G401.6 (cell line): ENCODE results near the gene ATP5MC2.
"Not testable (repeated sequence)": the region's sequence is repeated elsewhere in the genome, so short reads cannot be mapped to it uniquely, and the experiment has no call there.

ENCODE experiments used
- FAIRE-seq: peaks from 2 replicates; lab custom pipeline; 2012; peaks lifted over from hg19 to GRCh38; lab: Jason Lieb, UNC

Gene ATP5MC2

DNA sequence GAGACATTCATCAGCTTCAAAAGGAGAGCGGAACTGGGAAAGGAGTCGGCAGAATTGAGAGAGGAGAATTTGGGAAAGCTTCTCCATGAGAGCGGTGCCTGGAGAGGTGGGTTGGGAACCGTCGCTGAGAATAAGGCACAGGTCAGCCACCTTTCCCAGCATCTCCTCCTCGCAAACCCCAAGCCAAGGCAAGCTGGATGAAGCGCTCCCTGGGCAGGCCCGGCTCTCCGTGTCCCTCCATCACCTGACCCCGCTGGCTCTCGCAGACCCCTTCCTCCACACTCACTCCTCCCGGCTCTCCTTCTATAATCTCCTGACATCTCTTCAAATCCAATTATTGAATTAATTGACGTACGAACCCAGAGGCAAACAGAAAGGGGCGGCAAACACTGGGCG lies 18.9 kb upstream of the ATP5MC2 start:
- FAIRE-seq, result no peak

DNA sequence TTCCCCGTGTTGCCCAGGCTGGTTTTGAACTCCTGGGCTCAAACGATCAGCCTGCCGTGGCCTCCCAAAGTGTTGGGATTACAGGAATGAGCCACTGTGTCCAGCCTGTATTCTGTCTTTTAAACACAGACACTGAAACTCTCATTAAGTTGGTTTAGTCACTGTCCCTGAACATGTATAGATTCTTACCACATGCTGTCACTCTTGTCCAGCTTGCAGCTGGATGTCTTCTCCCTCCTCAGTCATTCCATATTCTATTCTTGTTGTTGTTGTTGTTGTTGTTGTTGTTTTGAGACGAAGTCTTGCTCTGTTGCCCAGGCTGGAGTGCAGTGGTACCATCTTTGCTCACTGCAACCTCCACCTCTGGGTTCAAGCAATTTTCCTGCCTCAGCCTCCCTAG lies 12.3 kb upstream of the ATP5MC2 start:
- FAIRE-seq, result no peak

DNA sequence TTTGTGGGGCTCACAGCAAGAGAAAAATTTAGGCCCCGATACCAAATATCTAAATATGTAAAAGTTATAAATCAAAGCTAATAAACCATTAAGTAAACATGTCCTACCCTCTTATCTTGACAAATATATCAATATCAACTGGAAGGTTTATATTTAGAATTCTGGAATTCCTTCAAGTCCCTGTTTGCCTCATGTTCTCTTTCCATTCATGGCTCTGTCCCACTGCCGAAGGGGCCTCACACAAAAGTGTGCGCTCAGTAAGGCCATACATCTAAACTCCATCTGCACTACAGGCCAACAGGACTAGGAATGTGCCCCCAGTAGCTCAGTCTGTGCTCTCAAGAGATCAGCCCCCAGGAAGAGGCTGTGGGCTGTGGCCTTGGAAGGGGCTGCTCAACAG lies 10.6 kb upstream of the ATP5MC2 start:
- FAIRE-seq, result no peak

DNA sequence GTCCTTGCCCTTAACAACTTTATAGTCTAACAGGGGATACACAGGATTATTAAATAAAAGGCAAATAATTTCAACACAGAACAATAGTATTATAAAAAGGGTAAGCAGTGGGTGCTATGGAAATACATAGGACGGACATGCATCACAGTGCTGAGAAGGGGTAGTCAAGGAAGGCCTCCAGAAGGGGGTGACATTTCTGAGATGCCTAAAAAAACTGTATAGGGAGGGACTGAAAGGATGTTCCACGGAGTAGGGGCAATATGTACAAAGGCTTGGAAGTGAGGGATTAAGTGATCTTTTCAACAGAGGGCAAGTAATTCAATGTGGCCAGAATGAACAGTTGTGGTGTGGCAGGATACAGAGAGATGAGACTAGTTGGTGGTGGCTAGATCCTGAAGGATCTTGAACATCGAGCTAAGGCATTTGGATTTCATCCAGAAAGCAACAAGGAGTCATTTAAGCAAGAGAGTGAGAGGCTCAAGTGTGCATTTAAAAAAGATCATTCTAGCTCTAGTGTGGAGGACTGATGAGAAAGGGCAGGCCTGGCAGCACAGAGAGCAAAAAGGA lies 8.9 kb upstream of the ATP5MC2 start:
- no peak for FAIRE-seq

DNA sequence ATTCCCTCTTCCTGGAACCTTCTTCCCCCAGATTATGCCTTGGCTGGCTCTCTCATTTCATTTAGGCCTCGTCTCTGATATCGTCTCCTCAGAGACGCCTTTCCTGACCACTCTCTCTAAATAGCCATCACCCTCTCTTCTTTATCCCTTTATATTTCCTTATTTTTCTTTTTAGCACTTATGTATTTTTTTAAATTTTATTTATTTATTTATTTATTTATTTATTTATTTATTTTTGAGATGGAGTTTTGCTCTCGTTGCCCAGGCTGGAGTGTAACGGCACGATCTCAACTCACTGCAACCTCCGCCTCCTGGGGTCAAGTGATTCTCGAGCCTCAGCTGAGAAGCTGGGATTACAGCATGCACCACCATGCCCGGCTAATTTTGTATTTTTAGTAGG lies 8.1 kb upstream of the ATP5MC2 start:
- no peak for FAIRE-seq

DNA sequence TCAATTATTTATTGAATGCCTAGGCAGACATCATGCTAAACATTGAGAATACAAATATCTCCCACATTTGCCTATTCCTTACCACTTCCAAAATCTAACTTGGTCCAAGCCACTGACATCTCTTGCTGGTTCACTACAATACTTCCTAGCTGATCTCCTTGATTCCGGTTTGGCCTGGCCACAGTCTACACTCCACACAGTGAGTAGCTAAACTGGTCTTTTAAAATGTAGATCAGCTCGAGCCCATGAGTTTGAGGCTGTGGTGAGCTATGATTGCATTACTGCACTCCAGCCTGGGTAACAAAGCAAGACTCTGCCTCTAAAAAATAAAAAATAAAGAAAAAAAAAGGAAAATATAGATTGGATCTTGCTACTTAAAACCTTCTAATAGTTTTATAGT lies 7.6 kb upstream of the ATP5MC2 start:
- no peak for FAIRE-seq

DNA sequence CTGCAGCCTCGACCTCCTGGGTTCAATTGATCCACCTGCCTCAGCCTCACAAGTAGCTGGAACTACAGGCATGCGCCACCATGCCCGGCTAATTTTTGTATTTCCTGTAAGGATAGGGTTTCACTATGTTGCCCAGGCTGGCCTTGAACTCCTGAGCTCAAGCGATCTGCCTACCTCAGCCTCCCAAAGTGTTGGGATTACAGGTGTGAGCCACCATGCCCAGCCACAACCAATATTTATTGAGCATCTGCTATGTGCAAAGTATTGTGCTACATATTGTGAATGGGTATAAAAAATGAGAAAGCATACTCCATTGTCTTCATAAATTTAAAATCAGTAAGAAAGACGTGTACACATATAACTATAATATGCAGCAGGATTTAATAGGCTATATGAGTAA lies 4.2 kb upstream of the ATP5MC2 start:
- not testable (repeated sequence) for FAIRE-seq

DNA sequence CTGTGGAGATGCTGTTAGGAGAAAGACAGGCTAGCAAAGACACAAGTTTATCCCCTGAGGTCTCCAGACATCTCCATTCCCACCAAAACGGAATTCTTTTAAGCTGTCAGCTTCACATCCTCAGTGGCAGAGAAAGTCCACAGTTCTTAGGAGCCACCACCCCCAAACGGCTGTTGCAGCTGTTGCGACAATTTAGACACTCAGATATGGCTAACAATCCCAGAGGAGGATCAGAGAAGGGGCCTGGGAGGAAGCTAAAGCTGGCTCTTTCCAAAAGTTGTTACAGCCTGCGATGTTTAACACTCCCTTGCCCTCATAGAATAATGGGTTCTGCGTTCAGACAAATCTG lies 1.9 kb upstream of the ATP5MC2 start:
- FAIRE-seq, result no peak

DNA sequence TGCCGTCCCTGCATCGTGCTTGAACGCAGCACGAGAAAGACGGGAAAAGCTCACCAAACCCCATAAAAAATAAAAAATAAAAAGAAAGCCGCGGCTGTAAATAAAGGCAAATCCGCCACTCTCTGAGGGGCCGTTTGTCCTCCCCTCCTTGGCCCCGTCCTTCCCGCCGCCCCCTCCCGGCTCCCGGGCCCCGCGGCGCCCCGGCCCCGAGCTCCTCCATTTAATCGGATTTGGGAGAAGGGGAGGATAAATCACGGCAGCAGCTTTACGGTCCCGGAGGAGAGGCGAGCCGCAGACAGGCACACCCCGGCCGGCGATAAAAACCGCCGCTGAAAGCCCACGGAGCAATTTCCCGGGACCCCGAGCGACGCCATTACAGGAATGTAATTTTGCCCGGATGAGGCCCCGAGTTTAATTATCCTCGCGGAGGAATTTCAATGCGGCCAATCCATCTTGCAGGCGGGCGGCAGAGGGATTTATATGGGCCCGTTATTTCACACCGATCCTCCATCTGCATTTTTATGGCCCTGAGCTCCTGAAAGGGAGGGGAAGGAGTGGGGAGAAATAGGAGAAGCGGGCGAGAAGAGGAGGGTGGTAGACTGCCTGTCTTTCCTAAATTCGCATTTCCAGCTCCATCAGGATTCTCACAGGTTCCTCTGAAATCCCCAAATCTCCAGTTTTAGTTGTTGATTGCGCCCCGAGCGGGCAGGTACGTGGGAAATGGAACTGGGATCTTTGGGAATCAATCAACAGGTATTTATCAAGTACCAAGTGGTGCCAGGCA lies 1.3 kb upstream of the ATP5MC2 start:
- no peak for FAIRE-seq

DNA sequence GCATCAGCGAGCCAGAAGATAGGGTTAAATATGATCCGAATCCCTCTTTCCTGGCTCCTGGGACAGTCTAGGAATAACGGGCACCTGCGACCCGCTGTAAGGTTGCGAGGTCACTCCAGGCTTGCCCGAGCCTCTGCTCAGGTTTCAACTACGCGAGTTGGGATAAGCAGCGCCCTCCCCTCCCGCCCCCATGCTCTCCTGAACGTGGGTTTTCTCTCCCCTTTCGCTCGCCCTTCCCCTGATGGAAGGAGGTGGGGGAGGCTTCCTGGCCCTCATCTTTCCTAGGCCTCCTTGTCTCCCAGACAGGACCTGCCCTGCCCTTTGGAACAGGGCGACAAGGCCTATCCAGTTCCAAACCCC lies 753 bp upstream of the ATP5MC2 start:
- no peak for FAIRE-seq

DNA sequence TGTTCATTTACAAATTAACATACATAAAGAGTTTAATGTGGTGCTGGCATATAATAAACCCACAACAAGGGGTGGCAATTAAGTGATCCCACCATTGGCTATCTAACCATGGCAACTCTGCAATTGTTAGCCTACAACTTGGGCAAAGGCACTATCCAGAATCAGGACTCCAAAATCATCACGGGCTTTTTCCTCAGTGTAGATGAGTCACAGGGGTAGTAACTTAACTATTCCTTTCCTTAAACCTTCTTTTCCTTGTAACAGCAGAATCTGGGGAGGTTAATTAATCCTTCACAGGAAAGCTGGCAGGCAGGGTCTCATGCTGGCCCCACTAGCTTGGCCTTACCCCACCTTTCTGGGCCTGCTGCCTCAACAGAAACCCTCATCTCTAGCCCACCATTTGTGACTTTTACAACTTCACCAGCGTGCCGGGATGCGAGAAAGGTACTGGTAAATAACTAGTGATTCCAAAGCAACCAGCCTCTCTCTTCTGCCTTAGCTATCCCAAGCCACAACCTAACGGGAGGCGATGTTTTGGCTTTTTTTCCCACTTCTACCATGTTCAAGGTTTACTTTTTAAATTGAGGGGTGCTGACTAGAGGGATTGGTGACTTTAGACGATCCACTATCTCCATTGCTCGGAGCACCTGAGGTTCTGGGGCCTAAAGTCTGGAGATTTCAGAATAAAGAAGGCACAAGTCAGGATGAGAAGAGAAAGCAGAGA lies 744 bp downstream of the ATP5MC2 start:
- no peak for FAIRE-seq

DNA sequence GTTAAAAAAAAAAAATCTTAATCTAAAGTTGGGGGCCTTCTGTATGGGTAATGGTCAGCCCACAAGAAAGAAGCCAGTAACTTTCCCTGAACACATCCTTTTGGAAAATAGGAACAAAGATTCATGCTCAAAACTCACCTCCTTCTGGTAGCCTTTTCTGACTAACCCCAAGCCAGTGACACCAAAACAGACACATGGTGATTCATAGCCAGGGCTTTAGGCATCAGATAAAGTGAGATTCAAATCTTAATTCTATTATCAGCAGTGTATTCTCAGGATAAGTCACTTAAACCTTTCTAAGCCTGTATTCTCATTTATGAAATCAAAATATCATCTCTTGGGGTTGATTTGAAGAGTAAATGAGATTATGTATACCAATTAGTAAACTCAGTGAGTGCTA lies 4.9 kb downstream of the ATP5MC2 start:
- FAIRE-seq, result no peak

DNA sequence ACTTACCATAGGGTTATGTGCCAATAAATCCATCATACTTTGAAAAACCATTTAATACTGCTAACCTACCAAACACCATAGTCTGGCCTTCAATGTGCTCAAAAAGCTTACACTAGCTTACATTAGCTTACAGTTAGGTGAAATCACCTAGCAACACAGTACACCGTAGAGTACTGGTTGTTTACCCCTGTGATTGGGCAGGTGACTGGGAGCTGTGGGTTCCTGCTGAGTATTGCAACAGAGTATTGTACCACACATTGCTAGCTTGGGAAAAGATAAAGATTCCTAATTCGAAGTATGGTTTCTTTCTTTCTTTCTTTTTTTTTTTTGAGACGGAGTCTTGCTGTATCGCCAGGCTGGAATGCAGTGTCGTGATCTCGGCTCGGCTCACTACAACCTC lies 5.6 kb downstream of the ATP5MC2 start:
- FAIRE-seq, result no peak

DNA sequence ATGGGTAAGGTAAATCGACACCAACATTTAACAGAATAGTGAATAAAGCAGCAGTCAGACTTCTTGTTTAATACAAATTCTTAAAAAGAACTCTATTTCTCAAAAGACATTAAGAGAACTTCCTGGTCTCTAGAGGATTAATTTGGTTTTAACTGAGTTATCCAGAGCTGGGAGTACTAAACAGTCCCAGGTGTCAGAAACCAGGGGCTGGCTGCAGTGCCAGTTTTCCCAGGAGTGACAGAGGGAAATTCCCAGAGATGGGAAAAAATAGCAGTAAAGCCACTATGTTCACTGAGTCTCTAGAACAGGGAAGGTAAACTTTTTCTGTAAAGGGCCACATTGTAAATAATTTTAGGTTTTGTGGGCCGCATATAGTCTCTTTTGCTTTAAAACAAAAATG lies 8.8 kb downstream of the ATP5MC2 start:
- no peak for FAIRE-seq

DNA sequence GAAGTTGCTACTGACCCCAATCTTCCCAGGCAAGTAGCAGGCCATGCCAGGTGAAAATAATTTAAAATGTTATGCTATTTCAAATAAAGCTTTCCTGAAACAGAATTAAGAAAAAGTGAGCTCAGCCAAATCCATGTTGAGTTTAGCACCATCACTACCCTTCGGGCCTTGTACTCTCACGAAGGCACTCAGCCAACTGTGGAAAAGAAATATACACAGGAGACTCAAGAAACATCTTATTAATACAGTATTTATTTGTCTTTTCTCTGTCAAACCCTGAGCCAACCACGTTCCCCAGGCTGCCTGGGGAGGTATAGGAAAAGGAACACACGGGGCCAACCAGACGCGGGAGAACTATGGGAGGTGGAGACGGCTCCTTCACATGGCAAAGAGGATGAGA lies 10.9 kb downstream of the ATP5MC2 start:
- no peak for FAIRE-seq

DNA sequence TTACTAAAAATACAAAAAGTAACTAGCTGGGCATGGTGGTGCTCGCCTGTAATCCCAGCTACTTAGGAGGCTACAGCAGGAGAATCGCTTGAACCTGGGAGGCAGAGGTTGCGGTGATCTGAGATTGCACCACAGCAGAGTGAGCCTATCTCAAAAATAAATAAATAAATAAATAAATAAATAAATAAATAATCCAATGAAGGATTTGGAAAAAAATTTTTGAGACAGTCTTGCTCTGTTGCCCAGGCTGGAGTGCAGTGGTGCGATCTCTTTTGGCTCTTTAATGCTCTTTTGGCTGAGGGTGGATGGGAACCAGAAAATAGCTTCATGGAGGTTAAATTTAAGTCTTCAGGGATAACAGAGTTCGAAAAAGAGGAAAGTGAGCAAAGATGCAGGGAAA lies 11.7 kb downstream of the ATP5MC2 start:
- FAIRE-seq, result no peak

DNA sequence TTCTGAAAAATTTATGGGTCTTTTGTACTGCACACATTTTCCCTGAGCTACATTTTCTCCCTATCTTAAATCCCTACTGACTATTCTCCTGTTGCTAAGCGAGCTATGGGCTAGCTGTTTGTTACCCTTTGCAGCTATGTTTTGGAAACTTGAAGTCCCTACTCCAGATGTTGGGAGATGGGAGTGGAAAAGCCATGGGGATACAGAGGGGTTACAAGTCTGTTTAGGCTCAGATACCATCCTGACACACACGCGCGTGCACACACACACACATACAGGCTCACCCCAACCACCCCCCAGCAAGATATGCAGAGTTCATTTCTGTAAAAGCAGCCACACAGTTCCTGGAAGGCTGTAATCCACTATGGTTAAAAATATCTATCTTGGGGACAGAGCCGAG lies 15.8 kb downstream of the ATP5MC2 start:
- FAIRE-seq, result no peak

DNA sequence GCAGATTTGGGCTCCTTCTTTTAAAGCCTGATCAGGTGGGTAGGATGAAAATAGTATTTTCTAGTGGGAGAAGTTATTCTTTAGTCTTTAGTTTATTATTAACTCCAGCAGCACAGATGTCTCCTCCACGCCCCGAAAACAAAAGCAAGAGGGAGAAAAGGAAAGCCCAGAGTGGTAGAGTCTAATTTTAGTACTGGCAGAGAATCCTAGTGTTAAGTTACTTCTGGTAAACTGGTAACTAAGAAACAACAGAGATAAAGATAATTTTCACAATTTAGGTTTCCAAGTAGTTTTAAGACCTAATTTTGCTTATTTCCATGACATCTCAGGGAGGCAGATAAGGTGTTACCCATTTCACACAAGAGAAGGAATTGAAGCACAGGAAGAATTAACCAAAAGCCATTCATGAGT lies 16.3 kb downstream of the ATP5MC2 start:
- FAIRE-seq, result no peak

DNA sequence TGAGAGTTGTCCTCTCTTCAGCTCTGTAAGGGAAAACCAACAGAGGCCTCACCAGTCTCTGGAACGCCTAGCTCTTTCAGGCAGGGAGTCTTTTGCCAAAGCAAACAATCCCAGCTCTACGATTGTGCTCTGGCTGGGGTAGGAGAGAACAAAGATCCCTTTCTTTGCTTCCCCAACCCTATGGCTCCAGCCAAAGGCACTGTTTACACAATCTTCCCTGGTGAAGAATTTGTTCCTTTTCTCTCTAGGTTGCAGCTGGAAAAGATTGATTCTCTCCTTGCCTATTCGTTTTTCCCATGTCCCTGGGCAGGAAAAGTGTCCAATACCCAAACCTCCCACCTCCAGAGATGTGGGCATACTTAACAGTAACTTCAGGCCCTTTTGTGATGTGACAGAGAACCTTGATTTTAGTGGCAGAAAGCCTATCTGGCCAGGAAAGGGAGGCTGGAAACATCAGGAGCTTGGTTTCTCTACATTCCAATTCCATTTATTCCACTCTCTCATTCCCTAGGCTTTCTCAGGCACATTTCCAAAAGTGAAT lies 16.8 kb downstream of the ATP5MC2 start:
- FAIRE-seq, result no peak

DNA sequence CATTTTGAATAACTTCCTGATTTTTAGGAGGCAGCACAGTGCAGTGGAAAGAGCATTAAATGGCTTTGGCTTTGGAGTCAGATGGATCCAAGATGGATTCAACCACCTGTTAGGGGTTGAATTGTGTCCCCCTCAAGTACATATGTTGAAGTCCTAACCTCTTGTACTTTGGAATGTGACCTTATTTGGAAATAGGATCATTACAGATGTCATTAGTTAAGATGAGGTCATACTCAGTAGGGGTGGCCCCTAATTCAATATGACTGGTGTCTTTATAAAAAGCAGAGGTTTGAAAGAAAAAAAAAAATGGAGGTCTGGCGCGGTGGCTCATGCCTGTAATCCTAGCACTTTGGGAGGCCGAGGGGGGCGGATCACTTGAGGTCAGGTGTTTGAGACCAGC lies 18.8 kb downstream of the ATP5MC2 start:
- FAIRE-seq, result no peak

DNA sequence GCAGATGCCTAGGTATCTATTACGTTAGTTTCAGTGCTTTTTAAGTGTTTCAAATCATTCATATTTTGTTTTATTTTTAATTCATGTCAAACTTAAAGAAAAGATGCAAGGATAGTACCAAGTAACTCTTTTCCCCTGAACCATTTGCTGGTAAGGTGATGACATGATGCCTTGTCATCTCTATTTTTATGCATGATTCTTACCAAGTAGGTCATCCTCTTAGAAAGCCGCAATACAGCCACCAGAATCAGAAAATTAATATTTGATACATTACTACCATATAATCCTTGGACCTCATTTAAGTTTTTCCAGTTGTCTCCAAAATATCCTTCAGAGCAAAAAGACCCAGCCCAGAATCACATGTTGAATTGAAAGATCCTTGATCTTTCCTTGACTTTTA lies 22.3 kb downstream of the ATP5MC2 start:
- no peak for FAIRE-seq

DNA sequence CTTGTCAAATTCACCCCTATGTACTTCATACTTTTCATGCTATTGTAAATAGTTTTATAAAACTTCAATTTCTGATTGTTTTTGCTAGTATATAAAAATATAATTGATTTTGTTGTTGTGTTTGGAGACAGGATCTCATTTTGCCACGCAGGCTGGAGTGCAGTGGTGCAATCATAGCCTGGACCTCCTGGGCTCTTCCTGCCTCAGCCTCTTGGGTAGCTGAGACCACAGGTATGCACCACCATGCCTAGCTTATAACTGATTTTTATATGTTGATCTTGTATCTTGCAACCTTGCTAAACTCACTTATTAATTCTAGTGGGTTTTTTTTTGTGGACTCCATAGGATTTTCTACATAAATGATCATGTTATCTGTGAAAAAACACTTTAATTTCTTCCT lies 23.5 kb downstream of the ATP5MC2 start:
- FAIRE-seq, result no peak

DNA sequence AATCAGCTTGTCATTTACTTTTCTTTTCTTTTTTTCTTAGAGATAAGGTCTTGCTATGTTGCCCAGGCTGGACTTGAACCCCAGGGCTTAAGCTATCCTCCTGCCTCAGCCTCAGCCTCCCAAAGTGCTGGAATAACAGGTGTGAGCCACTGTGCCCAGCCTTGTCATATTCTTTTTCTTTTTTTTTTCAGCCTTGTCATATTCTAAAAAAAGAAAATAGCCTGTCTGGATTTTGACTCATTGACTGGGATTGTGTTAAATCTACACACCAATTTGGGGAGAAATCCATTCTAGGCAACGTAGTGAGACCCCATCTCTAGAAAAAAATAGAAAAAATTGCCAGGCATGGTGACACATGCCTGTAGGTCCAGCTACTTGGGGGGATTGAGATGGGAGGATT lies 24.1 kb downstream of the ATP5MC2 start:
- no peak for FAIRE-seq

DNA sequence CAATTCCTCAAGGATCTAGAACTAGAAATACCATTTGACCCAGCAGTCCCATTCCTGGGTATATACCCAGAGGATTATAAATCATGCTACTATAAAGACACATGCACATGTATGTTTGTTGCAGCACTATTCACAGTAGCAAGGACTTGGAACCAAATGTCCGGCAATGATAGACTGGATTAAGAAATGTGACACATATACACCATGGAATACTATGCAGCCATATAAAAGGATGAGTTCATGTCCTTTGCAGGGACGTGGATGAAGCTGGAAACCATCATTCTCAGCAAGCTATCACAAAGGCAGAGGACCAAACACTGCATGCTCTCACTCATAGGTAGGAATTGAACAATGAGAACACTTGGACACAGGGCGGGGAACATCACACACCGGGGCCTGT lies 29.6 kb downstream of the ATP5MC2 start:
- FAIRE-seq, result not testable (repeated sequence)
